ENCODE measurements around the gene RASL12.

- TF ChIP-seq CTCF (IDR thresholded peaks at IDR 0.05) (no peak), POLR2A (IDR thresholded peaks at IDR 0.05) (no peak)
Observed at GRCh38 chr15:65050270-65050669, 17.5 kb downstream of the RASL12 start.
